Measurements from ENCODE around the gene CENPB.
A peak's percentile ranks its signal among the peaks of the same experiment; 100 is the strongest.

CENPB gene

DNA sequence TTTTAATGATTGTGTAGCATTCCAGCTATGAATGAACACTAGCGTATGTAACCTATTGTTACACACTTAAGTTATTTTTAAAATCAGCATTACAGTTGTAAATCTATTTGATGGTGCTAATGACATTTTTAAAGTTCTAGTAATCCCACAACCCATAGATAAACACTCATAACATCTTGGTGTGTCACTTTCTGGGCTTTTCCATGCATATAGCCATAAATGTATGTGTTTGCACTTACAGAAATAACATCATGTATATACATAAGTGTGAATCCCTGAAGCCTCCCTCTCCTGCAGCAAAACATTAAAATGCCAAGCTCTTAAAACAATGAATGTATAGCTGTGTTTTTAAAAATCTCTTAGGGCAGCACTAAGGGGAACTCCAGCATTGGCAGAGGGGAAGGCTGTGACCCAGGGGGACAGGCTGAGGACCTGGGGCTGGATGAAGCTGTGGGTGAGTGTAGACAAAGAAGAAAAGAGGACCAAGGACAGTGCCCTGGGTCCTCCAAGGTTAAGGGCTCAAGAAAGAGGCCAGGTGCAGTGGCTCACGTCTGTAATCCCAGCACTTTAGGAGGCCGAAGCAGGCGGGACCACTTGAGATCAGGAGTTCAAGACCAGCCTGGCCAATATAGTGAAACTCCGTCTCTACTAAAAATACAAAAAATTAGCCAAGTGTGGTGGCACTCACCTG, 929 bp upstream of the CENPB start:
- DNase-seq: no peak

DNA sequence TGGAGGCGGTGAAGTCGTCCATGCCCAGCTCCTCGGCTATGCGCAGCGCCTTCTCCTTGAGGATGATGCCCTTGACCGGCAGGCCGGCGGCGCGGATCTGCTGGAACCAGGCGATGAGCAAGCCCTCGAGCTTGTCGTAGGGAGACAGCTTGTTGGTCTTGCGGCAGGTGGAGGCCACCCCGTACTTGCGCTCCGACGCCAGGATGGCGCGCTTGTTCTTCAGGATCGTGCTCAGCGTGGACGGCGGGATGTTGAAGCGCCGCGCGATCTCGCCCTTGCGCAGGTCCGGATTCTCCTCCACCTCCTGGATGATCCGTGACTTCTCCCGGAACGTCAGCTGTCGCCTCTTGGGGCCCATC, 435 bp downstream of the CENPB start:
- DNase-seq: no peak

DNA sequence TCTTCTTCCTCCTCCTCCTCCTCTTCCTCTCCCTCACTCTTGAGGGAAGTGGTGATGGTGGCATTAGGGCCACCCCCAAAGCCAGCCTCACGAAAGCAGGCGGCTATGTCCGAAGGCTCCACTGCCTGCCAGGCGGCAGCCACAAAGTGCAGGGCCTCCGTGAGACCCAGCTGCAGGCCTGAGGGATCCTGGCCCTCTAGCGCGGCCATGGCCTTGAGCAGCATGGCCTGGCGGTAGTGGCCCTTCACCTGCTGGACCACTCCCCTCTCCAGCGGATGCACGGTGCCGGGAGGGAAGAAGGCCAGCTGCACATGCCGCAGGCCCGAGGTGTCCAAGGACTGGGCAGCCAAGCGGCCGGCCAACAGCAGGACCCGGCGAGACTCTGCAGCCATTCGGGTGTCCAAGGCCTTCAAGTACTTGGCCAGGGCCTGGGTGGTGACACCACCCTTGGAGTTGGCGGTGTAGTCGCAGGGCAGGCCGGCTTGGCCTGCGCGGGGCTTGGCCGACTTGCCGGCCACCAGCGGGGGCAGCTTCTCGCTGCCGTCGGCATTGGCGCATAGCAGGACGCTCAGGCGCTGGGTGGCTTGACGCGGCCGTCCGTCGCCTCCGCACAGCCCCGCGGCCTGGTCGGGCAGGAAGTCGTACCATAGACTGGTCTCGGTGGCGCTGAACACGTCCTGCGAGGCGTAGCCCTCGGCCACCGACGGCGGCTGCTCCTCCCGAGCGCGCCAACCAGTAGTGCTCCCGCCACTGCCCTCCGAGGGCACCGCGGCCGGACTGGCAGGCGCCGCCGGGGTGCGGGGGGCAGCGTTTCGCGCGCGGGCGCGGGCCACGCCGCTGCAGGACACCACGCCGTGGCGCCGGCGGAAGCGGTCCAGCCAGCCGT, 1.1 kb downstream of the CENPB start:
- DNase-seq: no peak

DNA sequence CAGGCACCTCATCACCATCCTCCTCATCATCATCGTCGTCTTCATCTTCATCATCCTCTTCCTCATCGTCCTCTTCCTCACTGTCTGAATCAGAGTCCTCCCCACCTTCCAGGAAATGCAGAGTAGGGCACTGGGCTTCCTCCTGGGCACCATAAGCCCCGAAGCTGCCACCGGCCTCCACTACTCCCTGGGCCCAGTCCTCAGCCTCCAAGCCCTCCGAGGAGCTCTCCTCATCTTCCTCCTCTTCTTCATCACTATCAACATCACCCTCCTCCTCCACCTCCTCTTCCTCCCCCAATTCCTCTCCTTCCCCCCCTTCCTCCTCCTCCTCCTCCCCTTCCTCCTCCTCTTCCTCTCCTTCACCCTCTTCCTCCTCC, 1.7 kb downstream of the CENPB start:
- no peak for DNase-seq

DNA sequence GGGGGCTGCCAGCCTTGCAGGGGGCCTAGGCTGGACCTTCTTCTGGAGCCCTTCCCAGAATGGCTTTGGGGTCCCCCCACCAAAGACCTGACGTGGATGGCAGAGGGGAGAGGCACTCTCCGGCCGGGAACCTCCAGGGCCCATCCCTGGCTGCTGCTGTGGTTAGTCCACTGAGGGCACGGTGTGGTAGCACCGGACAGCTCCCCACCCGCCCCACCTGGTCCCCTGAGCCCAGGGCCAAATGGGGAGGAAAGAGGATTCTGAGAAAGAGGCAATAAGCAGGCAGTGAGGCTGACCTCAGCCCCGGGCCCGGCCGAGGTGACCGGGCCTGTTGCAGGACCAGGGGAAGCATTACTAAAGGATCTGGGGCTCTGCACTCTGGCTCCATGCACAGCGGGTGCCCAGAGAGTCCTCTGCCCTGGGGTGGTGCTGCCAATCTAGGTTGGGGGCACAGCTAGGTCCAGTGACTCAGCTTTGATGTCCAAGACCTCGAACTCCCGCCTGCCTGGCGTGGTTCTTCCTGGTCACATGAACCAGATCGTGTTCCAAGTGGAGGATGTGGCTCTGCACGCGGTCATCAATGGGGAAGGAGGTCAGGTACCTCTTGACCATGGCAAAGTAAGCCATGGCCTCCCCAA, 2.2 kb downstream of the CENPB start:
- DNase-seq: no peak

DNA sequence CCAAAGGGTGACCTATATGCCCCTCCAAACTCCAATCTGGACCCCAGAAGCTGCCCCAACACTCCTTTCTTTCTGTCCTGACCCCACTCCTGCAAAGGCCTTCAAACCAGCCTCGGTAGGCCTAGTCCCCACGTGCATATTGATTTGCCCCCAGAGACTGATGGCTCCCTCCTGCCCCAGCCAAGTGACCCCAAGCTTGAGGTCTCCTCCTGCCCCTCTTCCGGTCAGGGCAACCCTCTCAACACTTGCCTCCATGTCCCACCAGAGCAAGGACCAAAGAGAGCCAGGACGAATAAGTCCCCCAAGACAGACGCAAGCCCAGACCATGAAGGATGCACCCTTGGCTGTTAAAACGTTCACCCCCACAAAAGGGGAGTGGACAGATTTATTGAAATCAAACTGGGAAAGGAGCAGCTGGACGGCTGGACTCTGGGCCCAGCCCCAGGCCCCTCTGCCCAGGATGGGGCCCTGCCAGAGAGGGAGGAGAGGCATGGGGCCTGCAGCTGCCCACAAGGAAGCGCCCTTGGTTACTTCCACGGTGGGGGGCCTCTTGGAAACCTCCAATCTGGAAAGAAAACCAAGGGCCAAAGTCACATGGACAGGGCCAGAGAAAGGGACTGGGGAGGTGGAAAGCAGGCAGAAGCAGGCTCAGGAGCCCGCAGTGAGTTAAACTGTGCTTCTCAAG, 2.9 kb downstream of the CENPB start:
- DNase-seq: no peak

DNA sequence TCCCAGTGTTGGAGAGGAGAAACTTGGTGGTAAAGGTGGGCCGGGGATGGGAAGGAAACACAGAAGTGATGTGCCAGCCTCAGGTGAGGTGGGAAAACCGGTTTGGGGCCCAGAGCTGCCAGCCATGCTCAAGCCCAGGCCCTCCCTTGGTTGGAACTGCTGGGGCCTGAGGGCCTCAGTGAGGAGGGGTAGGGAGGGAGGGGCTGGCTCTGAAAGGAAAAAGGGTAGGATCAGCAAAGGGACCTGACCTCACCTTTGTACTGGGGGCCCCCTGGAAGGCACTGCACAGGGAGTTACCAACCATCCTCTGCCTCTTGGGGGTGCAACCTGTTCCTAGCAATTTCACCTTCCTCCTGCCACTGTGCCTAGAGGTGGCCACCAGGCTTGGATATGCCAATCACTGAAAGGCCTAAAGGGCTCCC, 3.5 kb downstream of the CENPB start:
- DNase-seq: no peak

DNA sequence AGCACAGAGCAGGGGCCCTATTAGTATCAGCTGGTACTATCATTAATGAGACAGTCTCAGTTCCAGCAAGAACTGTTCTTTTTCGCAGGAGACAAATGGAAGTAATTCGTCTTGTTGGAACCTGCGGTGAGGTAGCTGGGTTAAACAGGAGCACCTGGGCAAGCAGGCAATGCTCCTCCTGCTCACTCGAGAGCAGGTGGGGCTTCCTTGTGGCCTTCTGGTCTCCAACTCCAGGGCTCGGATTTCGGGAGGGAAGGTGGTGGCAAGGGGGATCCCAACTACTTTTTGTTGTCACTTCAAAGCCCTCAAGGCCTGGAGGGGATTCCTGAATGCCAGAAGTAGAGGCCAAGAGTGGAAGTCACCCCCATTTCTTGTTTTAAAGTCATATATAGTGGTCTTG, 3.9 kb downstream of the CENPB start:
- DNase-seq: no peak

DNA sequence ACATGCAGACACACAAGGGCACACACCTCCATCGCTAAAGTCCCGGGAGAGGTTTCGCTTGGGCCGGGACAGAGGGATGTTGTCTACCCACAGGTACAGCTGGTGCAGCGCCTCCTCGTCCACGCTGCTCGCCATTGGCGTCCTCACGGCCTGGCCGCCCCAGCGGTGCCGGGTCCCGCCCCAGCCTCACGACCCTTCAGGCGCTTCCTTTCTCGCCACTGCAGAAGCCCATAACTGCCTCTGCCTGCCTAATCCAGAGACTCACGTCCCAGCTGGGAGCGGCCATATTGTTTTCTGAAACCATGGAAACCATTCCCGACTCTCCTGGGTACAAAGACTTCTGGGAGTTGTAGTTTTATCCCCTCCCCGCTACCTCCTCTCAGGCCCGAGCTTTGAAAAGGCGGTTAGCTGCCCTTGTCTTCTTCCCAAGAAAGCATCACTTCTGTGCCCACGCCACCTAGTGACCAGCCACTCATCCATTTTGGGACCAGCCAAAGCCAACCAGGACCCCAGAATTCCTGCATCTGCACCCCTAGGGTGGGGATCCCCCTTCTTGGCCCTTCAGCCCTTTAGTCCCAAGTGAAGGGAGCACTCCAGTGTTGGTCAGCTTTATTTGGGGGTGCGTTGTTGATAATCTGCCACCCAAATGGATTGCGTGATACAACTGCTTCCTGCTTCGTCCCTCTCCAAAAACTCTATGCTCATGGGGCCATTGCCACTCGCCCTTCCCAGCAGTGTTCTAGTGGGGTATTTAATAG, 5.2 kb downstream of the CENPB start, which contains the start of gene SPEF1:
Gene SPEF1, minus strand, starts transcription at position 296 of the 758 bp plus-strand sequence. Its CDS starts 161 bp downstream, at position 135.
- DNase-seq: peak; percentile 69 to 81

DNA sequence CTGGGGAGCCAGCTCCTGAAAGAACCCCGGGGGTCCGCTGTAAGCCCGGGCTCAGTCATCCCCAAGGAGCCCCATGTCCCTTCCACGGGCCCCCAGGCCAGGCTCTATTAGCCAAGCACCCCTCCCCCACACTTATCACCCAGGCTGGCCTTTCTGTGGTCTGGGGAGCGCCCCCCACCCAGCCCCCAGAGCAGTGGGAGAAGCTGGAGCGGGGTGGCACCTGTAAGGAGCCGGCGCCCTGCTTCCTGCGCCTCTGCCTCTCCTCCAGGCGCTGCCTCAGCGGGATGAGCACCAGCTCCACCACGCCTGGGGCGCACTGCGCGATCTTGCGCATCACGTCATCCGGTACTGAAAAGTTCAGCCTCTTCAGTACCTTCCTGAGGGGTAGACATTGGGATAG, 7.6 kb downstream of the CENPB start:
- no peak for DNase-seq

DNA sequence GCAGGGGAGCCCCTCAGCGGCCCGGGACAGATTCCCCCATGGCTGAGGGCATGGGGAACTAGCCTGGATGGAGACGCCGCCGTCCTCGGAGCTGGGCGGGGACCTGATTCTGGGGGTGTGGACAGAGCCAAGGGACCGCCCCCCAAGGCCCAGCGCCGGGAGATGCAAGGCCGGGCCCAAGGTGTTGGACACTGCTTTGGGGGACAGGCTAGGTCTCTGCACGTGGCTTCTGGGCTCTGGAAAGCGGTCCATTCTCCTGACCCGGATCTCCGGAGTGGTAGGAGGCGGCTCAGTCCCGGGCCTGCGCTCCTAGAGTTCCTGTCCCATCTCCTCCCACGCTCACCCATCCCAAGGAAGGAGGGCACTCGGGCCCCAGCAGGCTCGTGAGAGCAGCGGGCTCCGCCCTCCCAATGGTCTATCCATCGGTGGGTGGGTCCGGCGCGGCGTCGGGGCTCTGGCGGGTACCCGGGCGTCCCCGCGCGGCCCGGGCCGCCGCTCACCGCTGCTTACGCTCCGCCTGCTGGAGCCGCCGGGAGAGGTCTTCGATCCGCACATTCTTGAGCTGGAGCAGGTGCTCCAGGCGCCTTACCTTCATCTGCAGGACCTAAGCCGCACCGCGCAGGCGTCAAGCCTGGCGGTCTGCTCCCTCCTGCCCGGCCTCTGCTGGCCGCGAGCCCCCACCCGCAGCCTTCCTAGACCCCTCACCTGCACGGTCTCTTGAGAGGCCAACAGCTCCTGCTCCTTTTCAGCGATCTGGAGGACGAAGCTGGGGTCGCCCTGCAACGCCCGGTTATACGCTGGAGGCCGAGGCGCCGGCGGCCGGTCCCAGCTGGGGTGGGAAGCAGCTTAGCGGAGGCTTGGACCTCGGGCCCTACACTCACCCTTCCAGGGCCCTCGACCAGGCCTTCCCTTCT, 8.6 kb downstream of the CENPB start:
- no peak for DNase-seq

DNA sequence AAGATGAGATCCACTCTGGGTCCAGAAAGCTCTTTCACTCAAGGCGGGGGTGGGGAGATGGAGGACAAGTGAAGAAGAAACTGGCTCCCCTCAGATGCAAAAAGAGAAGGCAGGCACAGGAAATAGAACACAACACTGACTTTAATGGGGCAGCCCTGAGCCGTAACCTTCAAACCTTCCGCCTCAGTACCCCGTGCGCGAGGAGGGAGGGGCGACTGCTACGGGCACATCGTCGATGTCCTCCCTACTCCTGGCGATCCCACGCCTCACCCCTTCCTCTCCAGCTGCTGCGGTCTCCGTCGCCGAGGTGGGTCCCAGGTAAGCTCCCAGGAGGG, 9.2 kb downstream of the CENPB start:
- DNase-seq: no peak

DNA sequence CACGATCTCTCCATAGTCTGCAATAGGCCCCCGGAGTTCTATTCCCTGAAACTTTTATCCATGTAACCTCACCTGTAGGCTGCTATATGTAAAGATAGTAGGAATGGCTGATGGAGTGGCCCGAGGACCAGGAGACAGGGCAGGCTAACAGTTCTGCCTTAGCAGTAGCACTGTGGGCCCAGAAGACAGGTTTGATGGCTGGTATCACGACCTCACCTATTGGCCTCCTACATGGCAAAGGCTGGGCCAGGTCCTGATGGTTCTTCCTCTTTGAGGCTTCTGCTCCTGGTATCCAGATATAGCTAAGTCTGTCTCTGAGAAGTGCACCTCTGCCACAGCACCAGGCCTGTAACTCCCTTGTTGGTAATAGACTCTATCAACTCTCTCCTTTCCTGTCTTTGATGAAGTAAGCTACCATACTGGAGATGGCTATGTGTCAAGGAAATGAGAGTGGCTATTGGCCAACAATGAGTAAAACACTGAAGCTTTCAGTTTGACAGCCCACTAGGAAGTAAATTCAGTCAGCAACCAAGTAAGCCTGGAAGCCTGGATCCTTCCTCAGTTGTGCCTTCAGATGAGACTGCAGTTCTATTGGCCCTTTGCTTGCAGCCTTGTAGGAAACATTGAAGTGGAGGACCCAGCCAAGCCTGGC, 11.0 kb downstream of the CENPB start:
- DNase-seq: no peak

DNA sequence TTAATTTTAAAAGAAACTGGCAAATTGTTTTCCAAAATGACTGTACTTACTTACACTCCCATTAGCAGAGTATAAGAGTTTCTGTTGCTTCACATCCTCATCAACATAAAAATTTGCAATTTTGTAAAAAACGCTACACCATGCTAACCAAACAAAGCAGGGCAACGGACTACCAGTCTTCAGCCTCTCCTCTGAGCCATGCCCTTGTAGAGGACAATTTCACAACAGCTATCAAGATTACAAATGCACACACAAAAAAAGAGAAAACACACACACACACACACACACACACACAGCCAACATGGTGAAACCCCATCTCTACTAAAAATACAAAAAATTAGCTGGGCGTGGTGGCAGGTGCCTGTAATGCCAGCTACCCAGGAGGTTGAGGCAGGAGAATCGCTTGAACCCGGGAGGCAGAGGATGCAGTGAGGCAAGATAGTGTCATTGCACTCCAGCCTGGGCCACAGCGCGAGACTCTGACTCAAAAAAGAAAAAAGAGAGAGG, 14.9 kb downstream of the CENPB start:
- no peak for DNase-seq

DNA sequence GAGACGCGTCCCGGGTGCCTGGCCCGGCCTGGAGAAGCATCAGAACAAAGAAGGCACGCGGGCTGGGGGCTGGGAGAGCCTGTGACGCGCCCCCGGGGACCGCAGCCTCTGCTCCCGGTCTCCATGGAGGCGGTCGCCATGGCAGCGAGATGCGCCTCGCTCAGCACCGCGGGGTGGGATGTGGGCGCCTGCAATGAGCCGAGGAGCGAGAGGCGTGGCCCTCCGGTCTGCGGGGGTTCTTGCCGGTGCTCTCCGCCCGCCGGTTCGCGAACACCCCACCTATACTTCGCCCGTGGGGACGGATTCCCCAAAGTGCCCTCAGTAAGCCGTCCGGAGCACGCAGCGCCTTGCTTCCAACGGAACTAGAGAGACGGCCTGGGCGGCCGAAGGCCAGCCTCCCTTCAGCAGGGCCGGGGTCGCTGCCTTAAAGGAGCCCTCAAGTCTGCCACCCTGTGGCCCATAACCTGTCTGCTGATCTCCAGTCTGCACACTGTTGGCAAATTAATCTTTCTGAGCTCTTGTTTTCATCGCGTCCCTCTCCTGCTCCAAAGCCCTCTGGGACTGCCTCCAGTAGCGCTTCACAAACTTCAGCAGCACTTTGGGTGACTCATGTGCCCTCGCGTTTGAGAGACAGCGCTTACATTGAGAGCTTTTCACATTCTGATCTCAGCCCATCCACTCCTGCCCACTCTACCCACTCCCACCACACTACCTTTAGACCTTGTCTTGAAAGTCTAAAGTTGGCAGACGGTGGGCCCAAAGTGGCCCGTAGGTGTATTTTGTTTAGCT, 18.0 kb downstream of the CENPB start:
- peak; percentile 59 to 61 for DNase-seq

DNA sequence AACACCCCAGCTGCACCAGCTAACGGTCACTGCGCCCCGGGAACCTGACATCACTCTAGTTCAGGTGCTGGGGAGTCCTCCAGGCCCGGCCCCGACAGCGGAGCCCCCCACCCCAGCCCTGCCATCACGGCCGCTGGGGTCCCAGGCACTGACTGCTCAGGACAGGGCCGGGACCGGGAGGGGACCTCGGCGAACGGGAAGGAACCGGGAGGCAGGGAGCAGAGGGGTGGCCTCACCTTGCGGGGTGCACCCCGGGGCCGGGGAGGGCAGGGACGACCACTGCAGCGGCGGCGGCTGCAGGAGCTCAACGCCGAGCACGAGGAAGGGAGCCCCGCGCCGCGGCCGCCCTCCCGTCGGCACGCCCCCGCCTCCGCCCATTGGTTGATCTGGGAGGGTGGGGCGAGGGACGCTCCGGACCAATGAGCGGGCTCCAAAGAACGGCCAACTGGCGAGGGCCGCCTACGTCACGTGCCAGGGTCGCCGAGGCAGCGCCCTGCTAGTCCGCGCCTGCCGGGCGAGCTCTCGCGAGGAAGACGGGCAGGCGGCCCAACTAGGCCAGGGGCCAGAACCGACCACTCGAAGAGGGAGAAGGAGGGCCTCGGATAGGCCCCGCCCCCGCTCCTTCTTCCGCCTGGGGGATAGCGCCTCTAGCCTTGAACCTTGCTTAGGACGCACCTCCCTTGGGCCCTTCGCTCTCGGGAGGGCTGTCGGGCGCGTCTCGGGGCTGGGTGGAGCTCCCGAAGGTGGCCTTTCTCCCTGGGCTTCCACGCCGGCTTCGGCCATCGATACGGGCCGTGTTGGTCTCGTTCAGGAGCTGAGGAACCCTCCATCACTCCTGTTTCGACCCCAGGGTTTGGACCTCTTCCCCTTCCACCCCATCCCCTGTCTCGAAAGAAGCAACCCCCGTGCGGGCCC, 18.9 kb downstream of the CENPB start, which contains the start of gene ADISSP:
Gene ADISSP, minus strand, starts transcription at position 327 of the 915 bp plus-strand sequence. CDS start 7,653 bp downstream, outside the sequence.
- DNase-seq: peak; percentile 95 to 98

DNA sequence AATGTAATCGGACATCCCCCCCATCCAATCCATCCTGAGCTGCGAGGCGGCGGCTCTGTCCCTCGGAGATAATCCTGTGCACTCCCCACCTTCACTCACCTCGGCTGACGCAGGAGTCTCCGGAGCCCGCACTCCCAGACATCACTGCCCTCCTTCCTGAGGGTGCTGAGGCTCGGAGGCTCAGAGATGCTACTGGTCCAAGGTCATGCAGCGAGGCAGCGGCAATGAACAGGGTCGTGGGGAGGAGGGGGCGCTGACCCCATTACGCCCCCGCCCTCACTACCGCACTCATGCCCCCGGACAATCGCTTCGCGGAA, 19.5 kb downstream of the CENPB start:
- DNase-seq: no peak

DNA sequence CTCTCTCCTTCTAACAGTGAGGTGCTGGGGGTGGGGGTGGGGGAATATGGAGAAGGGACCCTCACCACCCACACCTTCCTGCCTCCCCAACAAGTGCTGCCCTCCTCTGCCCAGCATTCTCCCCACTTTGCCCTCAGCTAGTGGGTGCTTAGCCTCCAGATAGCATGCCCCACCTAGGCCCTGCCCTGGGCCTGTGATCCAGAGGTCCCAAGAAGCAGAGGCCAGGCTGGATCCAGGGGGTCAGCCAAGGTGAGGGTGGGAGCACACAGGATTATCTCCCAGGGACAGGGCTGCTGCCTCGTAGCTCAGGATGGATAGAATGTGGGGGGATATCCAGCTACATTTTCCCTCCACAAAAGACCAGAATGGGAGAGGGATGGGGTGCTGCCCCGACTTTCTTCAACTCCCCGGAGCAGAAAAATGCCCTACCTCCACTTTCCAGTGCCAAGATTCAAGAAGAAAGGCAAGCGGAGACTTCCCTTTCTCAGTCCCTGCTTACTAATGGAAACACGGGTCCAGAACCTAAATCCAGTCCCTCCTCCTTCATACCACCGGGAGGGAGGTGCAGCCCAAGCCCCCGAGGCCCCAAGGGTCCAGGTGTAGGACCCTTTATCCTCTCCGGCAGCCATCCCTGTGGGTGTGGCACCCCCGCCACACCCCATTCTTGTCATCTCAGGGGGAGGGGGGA, 20.0 kb downstream of the CENPB start:
- no peak for DNase-seq

Measured in AML-193 (cell line).